Kidney epithelial cell (primary cell): ENCODE measurements around the gene EEIG1. TPM values are rescaled to one million over a fixed set of nuclear protein-coding genes. Genes with fewer than 3 reads are reported as not detected.

Experiments used
- DNase-seq: peaks from one replicate; pipeline ENCODE4 v3.0.0-alpha.2; 2010; ENCODE audit warnings: low read depth
- H3K27me3 ChIP-seq: 2 replicates; pipeline ENCODE4 v1.6.0; 2011; ENCODE audit warnings: low read length; ENCODE audit not compliant: control insufficient read depth, insufficient read depth
- H3K36me3 ChIP-seq: 2 replicates; pipeline ENCODE4 v1.5.1; 2011; ENCODE audit warnings: low read length; ENCODE audit not compliant: control insufficient read depth, insufficient read depth
- H3K4me3 ChIP-seq: 2 replicates; pipeline ENCODE4 v1.5.1; 2011; ENCODE audit warnings: low read depth, mild to moderate bottlenecking, control low read depth, low read length
- total RNA-seq: library from RNA; depleted of rRNA; stranded (reverse); fragments of >200 nt; gene quantifications from 2 replicates; pipeline ENCODE4 v1.2.3, GENCODE V29; 2015
- TF ChIP-seq, protein P1 (sequence below): IDR thresholded peaks from 2 replicates; pipeline ENCODE4 v1.5.1; 2011; ENCODE audit warnings: mild to moderate bottlenecking, moderate library complexity, low read length, control low read depth, inconsistent platforms; ENCODE audit not compliant: insufficient read depth, poor library complexity, severe bottlenecking

EEIG1 gene
- total RNA-seq, 1 donor from 2014 or later: 16.5 TPM

DNA sequence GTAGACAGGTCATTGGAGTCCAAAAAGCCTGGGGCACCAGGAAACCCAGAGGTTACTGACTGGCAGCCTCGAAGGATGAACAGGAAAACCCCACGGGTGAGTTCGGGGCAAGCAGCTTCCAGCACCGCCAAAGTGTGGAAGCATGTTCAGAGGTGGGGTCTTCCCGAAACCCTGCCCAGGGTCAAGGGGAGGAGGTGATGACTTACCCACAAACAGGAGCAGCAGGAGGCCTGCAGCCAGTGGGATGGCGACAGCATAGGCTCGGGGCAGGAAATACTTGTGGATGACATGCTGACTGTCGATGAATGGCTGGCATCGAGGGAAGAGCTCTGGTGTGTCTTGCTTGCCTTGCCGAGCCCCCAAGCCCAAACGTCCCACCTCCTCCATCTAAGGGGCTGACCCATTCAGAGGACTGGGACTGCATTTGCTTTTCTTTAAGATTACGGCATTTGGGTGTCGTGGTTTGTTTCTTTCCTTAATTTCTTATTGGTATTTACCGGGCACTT lies 44.4 kb downstream of the EEIG1 start:
- DNase-seq: no peak
- Histone ChIP-seq H3K27me3 (no peaks in the 10 kb centered on the region), H3K36me3 (no peaks in the 10 kb centered on the region), H3K4me3 (peak overlapping the region; percentile 97)
- TF ChIP-seq, protein P1, sequence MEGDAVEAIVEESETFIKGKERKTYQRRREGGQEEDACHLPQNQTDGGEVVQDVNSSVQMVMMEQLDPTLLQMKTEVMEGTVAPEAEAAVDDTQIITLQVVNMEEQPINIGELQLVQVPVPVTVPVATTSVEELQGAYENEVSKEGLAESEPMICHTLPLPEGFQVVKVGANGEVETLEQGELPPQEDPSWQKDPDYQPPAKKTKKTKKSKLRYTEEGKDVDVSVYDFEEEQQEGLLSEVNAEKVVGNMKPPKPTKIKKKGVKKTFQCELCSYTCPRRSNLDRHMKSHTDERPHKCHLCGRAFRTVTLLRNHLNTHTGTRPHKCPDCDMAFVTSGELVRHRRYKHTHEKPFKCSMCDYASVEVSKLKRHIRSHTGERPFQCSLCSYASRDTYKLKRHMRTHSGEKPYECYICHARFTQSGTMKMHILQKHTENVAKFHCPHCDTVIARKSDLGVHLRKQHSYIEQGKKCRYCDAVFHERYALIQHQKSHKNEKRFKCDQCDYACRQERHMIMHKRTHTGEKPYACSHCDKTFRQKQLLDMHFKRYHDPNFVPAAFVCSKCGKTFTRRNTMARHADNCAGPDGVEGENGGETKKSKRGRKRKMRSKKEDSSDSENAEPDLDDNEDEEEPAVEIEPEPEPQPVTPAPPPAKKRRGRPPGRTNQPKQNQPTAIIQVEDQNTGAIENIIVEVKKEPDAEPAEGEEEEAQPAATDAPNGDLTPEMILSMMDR: no peak

DNA sequence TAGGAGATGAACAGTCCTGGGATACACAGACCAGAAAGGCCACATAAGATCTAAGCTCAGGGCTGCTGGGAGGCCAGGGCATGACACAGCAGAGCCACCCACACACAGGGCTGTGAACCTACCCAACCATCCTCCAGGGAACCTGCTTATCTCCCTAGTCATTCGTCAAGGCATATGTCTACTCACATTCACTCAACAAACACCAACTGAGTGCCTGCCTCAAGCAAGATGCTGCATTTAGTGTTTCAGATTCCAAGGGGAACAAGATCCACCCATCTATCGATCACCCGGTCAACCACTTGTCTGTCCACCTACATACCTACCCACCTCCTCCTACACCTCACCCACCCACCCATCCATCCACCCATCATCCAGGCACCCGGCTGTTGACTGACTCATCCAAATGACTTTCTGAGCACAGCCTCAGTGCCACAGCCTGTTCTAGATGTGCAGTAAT lies 45.0 kb downstream of the EEIG1 start:
- DNase-seq: no peak
- Histone ChIP-seq H3K36me3 (no peaks in the 10 kb centered on the region), H3K27me3 (no peaks in the 10 kb centered on the region), H3K4me3 (no peak overlapping the region)
- TF ChIP-seq, protein P1: no peak

GRCh38 chr9:127934986-127935385 lies 45.8 kb downstream of the EEIG1 start:
- Histone ChIP-seq H3K27me3 (no peaks in the 10 kb centered on the region), H3K36me3 (no peaks in the 10 kb centered on the region), H3K4me3 (no peak overlapping the region)
- TF ChIP-seq, protein P1: no peak
- DNase-seq: no peak

DNA sequence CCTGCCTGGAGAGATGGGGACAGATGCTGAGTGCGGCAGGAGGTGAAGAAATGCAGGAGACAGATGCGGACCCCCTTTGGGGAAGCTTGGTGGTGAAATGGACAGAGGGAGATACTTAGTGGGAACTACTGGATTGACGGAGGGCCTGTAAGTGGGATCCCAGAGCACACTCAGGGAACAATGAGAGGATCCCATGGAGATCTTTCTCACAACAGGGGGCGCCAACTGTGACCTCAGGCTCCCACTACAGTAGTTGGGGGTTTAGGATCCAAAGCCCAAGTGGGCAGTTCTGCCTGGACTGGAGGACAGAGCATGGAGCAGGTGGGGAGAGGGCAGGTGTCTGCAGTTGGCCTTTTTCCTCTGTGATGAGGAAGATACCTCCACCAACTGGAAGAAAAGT lies 46.5 kb downstream of the EEIG1 start:
- TF ChIP-seq, protein P1: no peak
- Histone ChIP-seq H3K4me3 (no peak overlapping the region), H3K27me3 (no peaks in the 10 kb centered on the region), H3K36me3 (no peaks in the 10 kb centered on the region)
- no peak for DNase-seq

- Histone ChIP-seq H3K27me3 (peaks cover 12% of the 10 kb centered on the region), H3K36me3 (no peaks in the 10 kb centered on the region), H3K4me3 (peak overlapping the region; percentile 55)
- no peak for DNase-seq
- TF ChIP-seq, protein P1: no peak
Observed at GRCh38 chr9:127931092-127931881, 49.5 kb downstream of the EEIG1 start.

Other genes with a start within 250 kb of the EEIG1 start
- gene TOR2A, start 245.7 kb downstream of the EEIG1 start, total RNA-seq: 13.3 and 13.4 TPM in 2 replicates
- 0.17 and 0.27 TPM in 2 replicates for gene SH2D3C, start 202.3 kb downstream of the EEIG1 start, total RNA-seq
- gene CDK9, start 195.0 kb downstream of the EEIG1 start, total RNA-seq: 38.5 and 47.3 TPM in 2 replicates
- gene FPGS, start 178.1 kb downstream of the EEIG1 start, total RNA-seq: 92.5 and 131 TPM in 2 replicates
- 3.4 and 6.3 TPM in 2 replicates for gene ENG, start 126.3 kb downstream of the EEIG1 start, total RNA-seq
- gene AK1, start 103.3 kb downstream of the EEIG1 start, total RNA-seq: 44.8 and 56.4 TPM in 2 replicates
- gene ST6GALNAC6, start 81.4 kb downstream of the EEIG1 start, total RNA-seq: 25.6 and 31.1 TPM in 2 replicates
- gene ST6GALNAC4, start 63.9 kb downstream of the EEIG1 start, total RNA-seq: 21.0 and 32.5 TPM in 2 replicates
- gene PIP5KL1, start 50.2 kb downstream of the EEIG1 start, total RNA-seq: 3.6 and 4.2 TPM in 2 replicates
- gene DPM2, start 43.1 kb downstream of the EEIG1 start, total RNA-seq: 31.8 and 33.1 TPM in 2 replicates
- 13.6 and 14.2 TPM in 2 replicates for gene NAIF1, start 86.3 kb upstream of the EEIG1 start, total RNA-seq
- 22.8 and 24.5 TPM in 2 replicates for gene SLC25A25, start 87.2 kb upstream of the EEIG1 start, total RNA-seq
- gene PTGES2, start 146.7 kb upstream of the EEIG1 start, total RNA-seq: 81.2 and 98.4 TPM in 2 replicates
- gene LCN2, start 168.5 kb upstream of the EEIG1 start, total RNA-seq: 233 and 283 TPM in 2 replicates
- gene BBLN, start 179.3 kb upstream of the EEIG1 start, total RNA-seq: 406 and 420 TPM in 2 replicates
- 56.9 and 103 TPM in 2 replicates for gene CIZ1, start 210.6 kb upstream of the EEIG1 start, total RNA-seq
- 16.2 and 20.5 TPM in 2 replicates for gene DNM1, start 222.4 kb upstream of the EEIG1 start, total RNA-seq